CD4-positive, alpha-beta T cell treated with Interleukin-4 for 1 hour (primary cell): Measurements from ENCODE around the gene PCDHGA7.
"Not testable (repeated sequence)": the region's sequence is repeated elsewhere in the genome, so short reads cannot be mapped to it uniquely, and the experiment has no call there.

Source experiments
- DNase-seq, 2 donors: peaks; one replicate each; pipeline ENCODE4 v3.0.0-alpha.2; 2020 to 2022

The PCDHGA7 gene

GRCh38 chr5:141366016-141366896 lies 16.3 kb upstream of the PCDHGA7 start:
- DNase-seq = no peak

GRCh38 chr5:141369994-141370848 lies 12.3 kb upstream of the PCDHGA7 start, which contains the start of gene PCDHGB3:
Gene PCDHGB3, plus strand, starts transcription at chr5:141370242. Its CDS starts 153 bp downstream, at chr5:141370395.
- peak in 1 of 2 donors; percentile 47 for DNase-seq

GRCh38 chr5:141371572-141372475 lies 10.7 kb upstream of the PCDHGA7 start:
- no peak for DNase-seq

- no peak for DNase-seq
Measured at GRCh38 chr5:141373673-141374317, 8.7 kb upstream of the PCDHGA7 start, which contains the start of gene PCDHGA6. Gene PCDHGA6, plus strand, starts transcription at chr5:141373891. Its CDS starts 193 bp downstream, at chr5:141374084.

GRCh38 chr5:141374627-141375026 lies 7.9 kb upstream of the PCDHGA7 start:
- no peak for DNase-seq

GRCh38 chr5:141375444-141376155 lies 6.9 kb upstream of the PCDHGA7 start:
- DNase-seq = not testable (repeated sequence)

- DNase-seq = no peak
Measured at GRCh38 chr5:141383345-141383744, 803 bp downstream of the PCDHGA7 start.

GRCh38 chr5:141384471-141385267 lies 2.1 kb downstream of the PCDHGA7 start:
- no peak for DNase-seq

- DNase-seq = peak in 1 of 2 donors; percentile 28
Measured at GRCh38 chr5:141387557-141388311, 5.2 kb downstream of the PCDHGA7 start, which contains the start of gene PCDHGB4. Gene PCDHGB4, plus strand, starts transcription at chr5:141387698. Its CDS starts 187 bp downstream, at chr5:141387885.

- DNase-seq = no peak
Measured at GRCh38 chr5:141388661-141389060, 6.1 kb downstream of the PCDHGA7 start.

GRCh38 chr5:141389153-141390042 lies 6.9 kb downstream of the PCDHGA7 start:
- no peak for DNase-seq

- no peak for DNase-seq
Measured at GRCh38 chr5:141392429-141393198, 10.1 kb downstream of the PCDHGA7 start, which contains the start of gene PCDHGA8. Gene PCDHGA8, plus strand, starts transcription at chr5:141392633. Its CDS starts 181 bp downstream, at chr5:141392814.

- DNase-seq = no peak
Measured at GRCh38 chr5:141393267-141393666, 10.7 kb downstream of the PCDHGA7 start.

GRCh38 chr5:141394401-141395187 lies 12.1 kb downstream of the PCDHGA7 start:
- not testable (repeated sequence) for DNase-seq

- DNase-seq = peak; percentile 39 to 41
Measured at GRCh38 chr5:141397756-141398551, 15.4 kb downstream of the PCDHGA7 start, which contains the start of gene PCDHGB5. Gene PCDHGB5, plus strand, starts transcription at chr5:141397947. Its CDS starts 181 bp downstream, at chr5:141398128.
